Bronchial epithelial cell (primary cell): Measurements from ENCODE around the gene UBQLN1. TPM values are rescaled to one million over a fixed set of nuclear protein-coding genes. Genes with fewer than 3 reads are reported as not detected.
"Not testable (repeated sequence)": the region's sequence is repeated elsewhere in the genome, so short reads cannot be mapped to it uniquely, and the experiment has no call there.

Experiments used
- DNase-seq: peaks from one replicate; pipeline ENCODE4 v3.0.0-alpha.2; 2010; ENCODE audit warnings: low read depth
- FAIRE-seq: peaks from 2 replicates; lab custom pipeline; 2011; peaks lifted over from hg19 to GRCh38; lab: Jason Lieb, UNC
- H3K27me3 ChIP-seq: 2 replicates; pipeline ENCODE4 v1.5.1; 2011; ENCODE audit warnings: low read length; ENCODE audit not compliant: control insufficient read depth, insufficient read depth
- H3K36me3 ChIP-seq: 2 replicates; pipeline ENCODE4 v1.5.1; 2011; ENCODE audit warnings: low read length; ENCODE audit not compliant: control insufficient read depth, insufficient read depth
- H3K4me3 ChIP-seq: 2 replicates; pipeline ENCODE4 v1.5.1; 2011; ENCODE audit warnings: mild to moderate bottlenecking, low read depth, low read length, control low read depth
- CTCF ChIP-seq: IDR thresholded peaks from 2 replicates; pipeline ENCODE4 v1.5.1; 2011; ENCODE audit warnings: mild to moderate bottlenecking, moderate library complexity, low read length, control low read depth, inconsistent platforms; ENCODE audit not compliant: insufficient read depth, severe bottlenecking
- total RNA-seq: library from RNA; depleted of rRNA; stranded (reverse); fragments of >200 nt; gene quantifications from 2 replicates; pipeline ENCODE4 v1.2.1, GENCODE V29; 2014

The UBQLN1 gene
- total RNA-seq, 1 donor from 2014 or later, result 96.4 TPM

GRCh38 chr9:83708515-83709158 is 879 bp upstream of the UBQLN1 start:
- DNase-seq (peak; percentile 44), FAIRE-seq (no peak)
- Histone ChIP-seq H3K4me3 (peak overlapping the region; percentile 92), H3K27me3 (no peaks in the 10 kb centered on the region), H3K36me3 (no peaks in the 10 kb centered on the region)
- peak; percentile 20 for TF ChIP-seq CTCF

- DNase-seq (peak; percentile 61), FAIRE-seq (no peak)
- TF ChIP-seq CTCF, result no peak
- Histone ChIP-seq H3K27me3 (no peaks in the 10 kb centered on the region), H3K36me3 (no peaks in the 10 kb centered on the region), H3K4me3 (peak overlapping the region; percentile 92)
Measured at GRCh38 chr9:83707518-83707767, 315 bp downstream of the UBQLN1 start.

GRCh38 chr9:83706676-83707517 is 861 bp downstream of the UBQLN1 start:
- H3K36me3 ChIP-seq, result no peaks in the 10 kb centered on the region
- peak overlapping the region; percentile 92 for H3K4me3 ChIP-seq
- H3K27me3 ChIP-seq, result no peaks in the 10 kb centered on the region
- DNase-seq (no peak), FAIRE-seq (no peak)
- TF ChIP-seq CTCF, result no peak

- DNase-seq, H3K4me3 ChIP-seq, H3K27me3 ChIP-seq, FAIRE-seq, H3K36me3 ChIP-seq: not testable (repeated sequence)
Measured at GRCh38 chr9:83705219-83705651, 2.5 kb downstream of the UBQLN1 start.

GRCh38 chr9:83701769-83702168 is 6.0 kb downstream of the UBQLN1 start:
- FAIRE-seq, result no peak
- no peaks in the 10 kb centered on the region for H3K27me3 ChIP-seq
- TF ChIP-seq CTCF, result no peak
- peak; percentile 63 for DNase-seq
- no peak overlapping the region for H3K4me3 ChIP-seq
- H3K36me3 ChIP-seq, result no peaks in the 10 kb centered on the region

- no peak for FAIRE-seq
- no peak overlapping the region for H3K4me3 ChIP-seq
Measured at GRCh38 chr9:83701286-83701685, 6.5 kb downstream of the UBQLN1 start.

More at GRCh38 chr9:83701286-83701685, 6.5 kb downstream of the UBQLN1 start:
- Histone ChIP-seq H3K27me3 (no peaks in the 10 kb centered on the region), H3K36me3 (no peaks in the 10 kb centered on the region)
- no peak for TF ChIP-seq CTCF
- no peak for DNase-seq
